Kidney tubule cell (primary cell): ENCODE measurements around the gene AIFM2.
"Not testable (repeated sequence)": the region's sequence is repeated elsewhere in the genome, so short reads cannot be mapped to it uniquely, and the experiment has no call there.

Experiments
- DNase-seq: peaks from one replicate; pipeline ENCODE4 v3.0.0-alpha.2; 2018; ENCODE audit warnings: low spot score

The AIFM2 gene

DNA sequence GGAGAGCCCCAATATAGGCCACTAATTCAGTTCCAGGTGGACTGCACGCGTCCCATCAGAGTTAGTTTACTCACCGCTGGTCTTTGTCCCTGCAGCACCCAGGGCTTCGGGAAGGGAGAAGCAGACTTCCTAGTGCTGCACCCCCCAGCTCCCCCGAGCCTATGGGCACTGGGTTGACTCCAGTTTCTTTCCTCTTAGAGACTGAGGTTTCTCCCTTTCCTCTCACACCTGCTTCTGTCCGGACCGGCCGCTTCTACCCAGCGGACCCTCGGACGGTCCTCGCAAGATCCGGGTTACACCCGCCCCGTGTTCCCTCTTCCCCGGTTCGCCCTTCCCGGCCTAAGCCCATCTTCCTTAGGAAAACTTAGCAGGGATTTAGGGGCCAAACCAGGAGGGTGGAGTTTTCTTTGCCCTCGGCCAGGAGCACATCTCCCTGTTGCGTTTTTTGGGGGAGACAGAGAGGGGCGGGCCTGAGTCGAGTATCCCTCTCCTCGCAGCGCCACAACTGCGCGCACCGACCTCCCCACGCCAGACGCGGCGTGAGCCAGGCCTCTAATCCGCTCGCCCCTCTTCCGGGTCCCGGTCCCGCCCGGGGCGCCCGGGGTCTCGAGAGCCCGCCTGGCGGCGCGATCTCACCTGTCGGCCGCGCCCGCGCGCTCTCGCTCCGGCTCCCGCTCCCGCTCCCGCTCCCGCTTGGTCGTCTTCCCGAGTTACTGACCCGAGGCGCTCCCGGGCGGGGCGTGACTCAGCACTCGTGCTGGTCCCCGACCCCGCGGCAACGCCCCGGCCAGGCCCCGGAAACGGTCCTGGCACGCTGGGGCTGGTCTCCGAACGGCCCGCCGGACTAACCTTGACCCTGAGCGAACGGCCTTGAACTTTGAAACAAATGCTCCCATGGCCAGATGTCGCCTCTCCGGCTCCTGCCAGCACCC, at the start of gene AIFM2:
AIFM2 (minus strand) TSS at position 728 of the 932 bp plus-strand sequence. CDS start 8,741 bp downstream, outside the sequence.
- peak; percentile 81 for DNase-seq

DNA sequence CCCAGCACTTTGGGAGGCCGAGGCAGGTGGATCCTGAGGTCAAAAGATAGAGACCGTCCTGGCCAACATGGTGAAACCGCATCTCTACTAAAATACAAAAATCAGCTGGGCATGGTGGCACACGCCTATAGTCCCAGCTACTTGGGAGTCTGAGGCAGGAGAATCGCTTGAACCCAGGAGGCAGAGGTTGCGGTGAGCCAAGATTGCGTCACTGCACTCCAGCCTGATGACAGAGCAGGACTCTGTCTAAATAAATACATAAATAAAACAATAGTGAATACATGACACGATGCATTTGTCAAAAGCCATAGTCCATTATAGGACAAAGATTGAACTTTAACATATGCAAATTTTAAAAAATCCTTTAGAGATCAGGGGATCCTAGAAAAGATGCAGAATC, 46.6 kb upstream of the AIFM2 start:
- DNase-seq = not testable (repeated sequence)

DNA sequence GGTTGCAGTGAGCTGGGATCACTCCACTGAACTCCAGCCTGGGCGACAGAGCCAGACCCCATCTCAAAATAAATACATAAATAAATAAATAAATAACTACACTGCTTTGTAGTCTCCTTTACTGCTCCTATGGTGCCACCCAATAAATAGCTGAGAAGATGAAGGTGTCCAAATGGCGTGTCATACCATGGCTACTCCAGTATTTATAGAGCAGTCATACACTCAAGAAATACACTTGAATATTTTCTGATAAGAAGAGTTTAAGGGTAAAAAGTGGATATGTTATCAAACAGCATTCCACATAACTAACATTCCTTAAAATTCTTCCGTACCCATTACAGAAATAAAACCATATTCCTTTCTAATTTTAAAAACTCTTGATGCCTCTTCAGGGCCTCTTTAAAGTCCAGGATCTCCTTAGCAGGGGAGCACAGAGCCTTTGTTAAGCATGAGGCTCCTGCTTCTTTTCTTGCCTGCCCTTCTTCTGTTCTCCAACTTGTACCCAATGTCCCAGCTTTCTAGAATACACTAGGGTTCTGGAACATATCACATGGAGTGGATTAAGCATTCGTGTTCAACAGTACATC, 45.6 kb upstream of the AIFM2 start:
- no peak for DNase-seq

DNA sequence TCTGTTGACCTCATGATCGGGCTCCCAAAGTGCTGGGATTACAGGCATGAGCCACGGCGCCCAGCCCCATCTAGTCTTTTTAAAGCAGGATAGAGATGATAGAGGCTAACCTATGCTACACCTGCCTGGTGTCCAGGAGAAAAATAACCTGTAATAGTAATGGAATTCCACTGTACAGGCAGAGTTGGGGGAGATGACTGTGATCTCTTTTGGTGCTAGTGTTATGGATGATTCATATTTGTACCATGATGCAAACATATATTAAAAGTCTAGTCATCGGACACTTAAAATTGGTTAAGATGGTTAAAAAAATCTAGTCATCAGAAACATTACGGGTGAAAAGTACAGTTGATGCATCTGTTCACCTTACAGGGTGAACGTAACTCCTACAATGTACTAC, 43.8 kb upstream of the AIFM2 start:
- DNase-seq = no peak

DNA sequence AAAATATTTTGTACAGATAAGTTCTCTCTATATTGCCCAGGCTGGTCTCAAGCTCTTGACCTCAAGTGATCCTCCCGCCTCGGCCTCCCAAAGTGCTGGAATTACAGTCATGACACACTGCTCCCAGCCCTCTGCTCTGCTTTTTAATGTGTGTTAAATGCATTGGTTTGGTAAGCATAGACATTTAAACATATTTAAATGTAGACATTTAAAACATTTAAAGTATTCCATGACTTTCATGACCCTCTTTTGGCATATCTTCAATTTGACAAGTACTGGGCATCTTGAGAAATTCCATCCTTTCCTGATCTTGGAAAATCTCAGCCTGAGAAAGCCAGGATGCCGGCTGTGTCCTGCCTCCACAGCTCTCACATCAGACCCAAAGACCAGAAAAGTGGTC, 42.9 kb upstream of the AIFM2 start:
- no peak for DNase-seq

DNA sequence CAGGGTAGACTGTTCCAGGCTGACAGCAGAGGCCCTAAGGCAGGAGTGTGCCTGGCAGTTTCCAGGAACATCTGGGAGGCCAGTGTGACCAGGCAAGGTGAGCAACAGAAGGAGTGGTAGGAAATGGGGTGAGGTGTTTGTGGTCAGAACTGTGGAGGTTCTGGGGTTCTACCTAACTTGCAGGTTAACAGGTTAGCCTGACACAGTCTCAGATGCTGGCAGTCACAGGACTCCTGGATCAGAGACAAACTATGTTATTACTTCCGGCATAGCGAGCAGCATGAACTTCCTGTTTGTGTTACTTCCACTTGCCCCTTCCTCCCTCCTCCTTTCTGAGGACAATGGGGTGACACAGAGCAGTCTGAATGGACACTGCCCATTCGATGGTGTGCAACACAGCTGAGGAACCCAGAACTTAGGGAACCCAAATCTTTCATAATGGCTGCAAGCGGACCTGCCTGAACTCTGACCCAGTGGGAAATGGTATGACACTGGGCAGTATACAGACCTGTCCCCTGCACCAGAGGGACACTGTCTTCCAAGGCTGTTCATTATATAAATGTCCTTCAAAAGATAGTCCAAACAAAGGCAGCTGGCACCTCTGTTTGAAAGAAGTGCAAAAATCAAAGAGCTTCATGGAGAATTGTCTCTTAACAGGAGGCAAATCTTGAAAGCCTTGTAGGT, 41.6 kb upstream of the AIFM2 start:
- peak; percentile 54 for DNase-seq

DNA sequence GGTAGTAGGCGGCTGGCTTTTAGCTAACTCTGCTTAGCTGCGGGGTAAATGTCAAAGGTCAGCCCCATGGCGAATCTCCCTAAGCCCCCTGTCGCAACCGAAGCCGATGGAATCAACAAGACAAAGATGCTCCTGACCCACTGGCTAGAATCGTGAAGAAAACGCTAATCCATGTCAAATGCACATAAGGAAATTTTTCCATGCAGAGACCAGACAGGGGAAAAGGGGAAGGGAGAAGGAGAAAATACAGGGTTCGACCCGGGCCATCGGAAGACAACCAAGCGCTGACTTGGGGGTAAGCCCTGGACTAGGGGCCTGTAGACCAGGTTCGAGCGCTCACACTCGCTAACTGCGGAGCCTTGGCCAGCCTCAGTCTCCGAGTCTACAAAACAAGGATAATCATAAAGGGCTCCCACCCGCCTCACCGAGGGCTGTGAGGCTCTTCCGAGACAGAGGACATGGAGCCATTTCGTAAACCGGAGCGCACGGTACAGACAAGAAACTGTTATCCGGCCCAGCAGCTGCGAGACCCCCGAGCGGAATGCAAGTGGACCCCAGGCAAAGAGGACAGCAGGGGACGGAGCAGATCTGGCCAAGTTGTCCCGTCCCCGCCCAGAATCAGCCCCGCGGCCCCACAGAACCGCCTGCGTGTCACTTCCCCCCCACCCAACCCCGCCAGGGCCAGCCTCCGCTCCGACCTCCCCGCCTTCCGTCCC, 37.2 kb upstream of the AIFM2 start:
- no peak for DNase-seq

DNA sequence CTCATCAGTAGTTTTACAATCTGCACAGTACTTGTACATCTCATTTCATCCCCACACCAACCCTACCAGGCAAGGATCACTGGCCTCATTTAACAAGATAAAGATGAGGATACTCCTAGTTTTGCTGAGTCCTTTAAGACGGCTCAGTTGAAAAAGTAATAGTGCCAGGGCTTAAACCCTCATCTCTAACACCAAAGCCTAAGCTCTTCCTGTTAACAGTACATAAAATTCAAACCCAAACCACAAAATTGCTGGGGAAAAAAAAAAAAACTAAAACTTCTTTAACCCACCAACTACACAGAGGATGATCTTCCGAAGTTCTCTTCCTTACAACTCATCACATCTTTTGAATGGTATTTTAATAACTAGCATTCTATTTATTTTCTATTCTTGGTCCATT, 36.4 kb upstream of the AIFM2 start:
- DNase-seq = no peak

DNA sequence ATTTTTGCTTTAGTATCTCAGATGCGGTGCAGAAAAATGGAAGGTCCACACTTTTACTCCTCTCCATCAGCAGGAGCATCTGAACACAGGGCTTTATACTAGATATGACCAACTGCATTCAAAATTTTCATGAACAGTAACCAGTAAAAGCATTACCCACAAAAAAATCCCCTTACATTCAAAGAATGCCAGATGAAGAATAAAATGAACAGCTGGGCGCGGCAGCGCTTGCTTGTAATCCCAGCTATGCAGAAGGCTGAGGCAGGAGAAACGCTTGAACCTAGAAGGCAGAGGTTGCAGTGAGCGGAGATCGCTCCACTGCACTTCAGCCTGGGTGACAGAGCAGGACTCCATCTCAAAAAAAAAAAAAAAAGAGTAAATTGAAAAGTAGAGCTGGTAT, 34.6 kb upstream of the AIFM2 start:
- DNase-seq = no peak

DNA sequence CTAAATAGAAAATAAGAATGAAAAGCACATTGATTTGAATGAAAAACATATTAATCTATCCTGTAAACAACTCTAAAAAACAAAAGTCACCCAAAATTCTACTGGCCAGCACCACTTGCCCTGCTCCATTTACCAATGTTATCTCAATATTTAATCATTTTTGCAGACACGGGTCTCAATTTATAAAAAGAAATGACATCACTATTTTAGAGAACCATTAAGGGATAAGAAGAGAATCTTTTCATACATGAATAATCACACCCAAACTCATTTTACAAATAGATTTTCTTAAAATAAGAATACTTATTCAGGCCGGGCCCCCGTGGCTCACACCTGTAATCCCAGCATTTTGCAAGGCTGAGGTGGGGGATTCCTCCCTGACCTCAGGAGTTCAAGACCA, 33.8 kb upstream of the AIFM2 start:
- no peak for DNase-seq

DNA sequence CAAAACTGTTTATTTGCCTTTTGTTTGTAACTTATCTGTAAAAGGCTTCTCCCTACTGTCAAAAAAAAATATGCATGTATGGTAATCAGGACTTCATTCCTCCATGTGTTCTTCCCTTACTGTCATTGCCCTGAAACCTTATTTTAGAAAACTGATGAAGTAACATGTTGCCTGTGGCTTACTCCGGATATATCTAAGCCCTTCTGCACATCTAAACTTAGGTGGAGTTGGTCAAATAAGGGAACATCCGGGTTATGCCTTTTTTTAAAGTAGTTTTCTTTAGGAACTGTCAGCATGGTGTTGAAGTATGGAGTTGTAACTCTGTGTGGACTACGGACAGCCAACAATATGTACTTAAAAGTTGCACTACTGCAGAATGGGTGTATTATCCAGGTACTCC, 31.5 kb upstream of the AIFM2 start:
- DNase-seq = no peak

DNA sequence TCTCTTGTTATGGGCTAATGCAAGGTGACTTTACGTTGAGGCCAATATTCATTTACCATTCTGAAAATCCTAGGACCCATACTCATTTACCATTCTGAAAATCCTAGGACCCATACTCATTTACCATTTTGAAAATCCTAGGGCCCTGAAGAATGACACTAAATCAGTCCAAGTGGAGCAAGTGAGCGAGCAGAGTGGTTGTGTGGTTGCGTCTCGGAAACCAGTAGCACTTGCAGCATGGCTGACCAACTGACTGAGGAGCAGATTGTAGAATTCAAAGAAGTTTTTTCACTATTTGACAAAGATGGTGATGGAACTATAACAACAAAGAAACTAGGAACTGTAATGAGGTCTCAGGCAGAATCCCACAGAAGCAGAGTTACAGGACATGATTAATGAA, 30.8 kb upstream of the AIFM2 start:
- no peak for DNase-seq

DNA sequence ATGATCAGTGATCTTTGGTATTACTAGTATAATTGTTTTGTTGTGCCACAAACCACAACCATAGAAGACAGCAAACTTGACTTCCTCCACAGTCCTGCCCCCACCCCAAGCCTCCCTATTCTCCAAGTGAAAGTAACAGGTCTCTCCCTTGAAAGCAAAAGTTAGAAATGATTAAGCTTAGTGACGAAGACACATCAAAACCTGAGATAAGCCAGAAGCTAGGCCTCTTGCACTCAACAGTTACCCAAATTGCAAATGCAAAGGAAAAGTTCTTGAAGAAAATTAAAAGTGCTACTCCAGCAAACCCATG, 30.2 kb upstream of the AIFM2 start:
- peak; percentile 23 for DNase-seq

DNA sequence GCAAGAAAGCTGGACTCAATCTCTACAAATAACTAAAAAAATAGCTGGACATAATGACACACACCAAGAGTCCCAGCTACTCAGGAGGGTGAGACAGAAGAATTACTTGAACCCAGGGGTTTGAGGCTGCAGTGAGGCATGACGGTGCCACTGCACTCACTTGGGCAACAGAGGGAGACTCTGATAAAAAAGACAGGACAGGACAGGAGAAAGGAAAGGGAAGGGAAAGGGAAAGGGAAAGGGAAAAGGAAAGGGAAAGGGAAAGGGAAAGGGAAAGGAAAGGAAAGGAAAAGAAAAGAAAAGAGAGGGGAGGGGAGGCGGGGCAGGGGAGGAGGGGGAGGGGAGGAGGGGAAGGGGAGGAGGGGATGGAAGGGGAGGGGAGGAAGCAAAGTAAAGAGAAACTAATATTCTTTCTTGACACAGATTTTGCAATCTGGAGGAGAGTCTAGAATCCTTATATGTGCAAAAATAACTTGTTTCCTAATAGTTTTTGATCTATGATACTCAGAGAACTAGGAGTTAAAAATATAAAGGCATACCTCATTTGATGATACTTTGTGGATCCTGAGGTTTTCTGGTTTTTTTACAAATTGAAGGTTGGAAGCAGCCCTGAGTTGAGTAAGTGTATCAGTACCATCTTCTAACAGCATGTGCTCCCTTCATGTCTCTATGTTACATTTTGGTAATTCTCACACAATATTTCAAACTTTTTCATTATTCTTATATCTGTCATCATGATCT, 29.7 kb upstream of the AIFM2 start:
- DNase-seq = peak; percentile 9

DNA sequence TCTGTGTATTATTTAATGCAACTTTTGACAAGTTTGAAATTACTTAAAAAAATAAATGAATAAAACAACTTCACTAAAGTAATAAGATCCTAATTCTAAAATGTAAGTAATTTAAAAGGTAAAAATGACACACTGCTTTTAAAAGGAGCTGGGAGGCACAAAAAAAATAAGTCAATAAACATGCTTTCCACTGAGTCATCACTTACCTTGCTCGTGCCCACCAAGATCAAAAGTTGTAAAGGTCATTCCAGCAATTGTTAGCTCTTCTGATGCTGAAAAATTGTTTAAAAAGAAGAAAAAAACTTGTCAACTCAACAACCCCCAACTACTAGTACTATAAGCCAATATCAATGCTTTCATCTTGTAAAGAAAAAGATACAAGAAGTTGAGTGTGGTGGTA, 28.2 kb upstream of the AIFM2 start:
- DNase-seq = no peak

DNA sequence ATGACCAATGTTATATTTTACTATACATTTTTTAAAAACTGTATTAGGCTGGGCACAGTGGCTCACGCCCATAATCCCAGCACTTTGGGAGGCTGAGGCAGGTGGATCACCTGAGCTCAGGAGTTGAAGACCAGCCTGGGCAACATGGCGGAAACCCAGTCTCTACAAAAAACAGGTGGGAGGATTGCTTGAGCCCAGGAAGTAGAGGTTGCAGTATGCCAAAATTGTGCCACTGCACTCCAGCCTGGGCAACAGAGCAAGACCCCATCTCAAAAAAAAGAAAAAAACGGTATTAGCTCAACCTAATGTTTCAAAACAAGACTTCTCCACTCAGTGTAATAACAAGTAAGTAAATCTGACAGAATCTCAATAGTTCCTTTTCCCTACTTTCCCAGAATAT, 26.7 kb upstream of the AIFM2 start:
- not testable (repeated sequence) for DNase-seq

DNA sequence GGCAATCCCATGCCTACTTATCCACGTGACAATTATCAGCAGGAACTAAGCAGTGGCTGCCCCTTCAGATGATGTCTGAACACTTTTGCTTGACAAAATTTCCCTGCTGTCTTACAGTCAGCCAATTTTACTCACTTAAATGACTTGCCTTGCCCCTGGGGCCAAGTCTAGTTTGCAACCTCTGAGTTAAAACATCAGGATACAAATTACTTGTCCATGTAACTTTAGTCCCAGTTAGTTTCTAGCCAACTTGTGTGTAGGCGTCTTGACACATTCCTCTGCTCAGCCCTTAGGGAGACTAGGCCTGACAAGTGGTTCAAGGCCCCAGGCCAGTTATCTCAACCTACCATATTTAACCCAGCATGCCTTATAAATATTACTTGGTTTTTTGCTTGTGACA, 25.5 kb upstream of the AIFM2 start:
- DNase-seq = no peak

DNA sequence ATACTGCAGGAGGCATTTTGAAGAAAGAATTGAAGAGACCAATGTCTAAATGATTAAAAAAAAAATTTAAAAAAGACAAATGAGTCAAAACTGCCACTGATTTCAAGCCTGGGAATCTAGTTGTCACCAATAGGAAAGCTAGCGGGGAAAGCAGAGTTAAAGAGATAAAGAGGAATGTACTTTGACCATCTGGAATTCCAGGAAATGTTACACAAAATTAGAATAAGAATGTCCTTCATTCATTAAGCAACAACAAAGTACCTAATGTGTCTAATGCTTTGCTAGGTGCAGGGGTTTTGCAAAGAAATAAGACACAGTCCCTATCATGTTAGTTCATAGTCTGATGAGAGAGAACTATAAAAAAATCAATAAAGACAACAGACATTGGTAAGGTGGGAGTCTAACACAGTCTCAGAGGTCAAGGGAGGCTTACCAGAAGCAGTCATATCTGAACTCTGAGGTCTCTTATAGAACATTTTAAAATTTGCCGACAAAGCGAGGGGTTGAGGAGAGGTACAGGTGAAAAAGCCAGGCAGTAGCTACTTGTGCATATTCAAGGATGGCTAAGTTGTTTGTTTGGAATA, 22.7 kb upstream of the AIFM2 start:
- DNase-seq = no peak

DNA sequence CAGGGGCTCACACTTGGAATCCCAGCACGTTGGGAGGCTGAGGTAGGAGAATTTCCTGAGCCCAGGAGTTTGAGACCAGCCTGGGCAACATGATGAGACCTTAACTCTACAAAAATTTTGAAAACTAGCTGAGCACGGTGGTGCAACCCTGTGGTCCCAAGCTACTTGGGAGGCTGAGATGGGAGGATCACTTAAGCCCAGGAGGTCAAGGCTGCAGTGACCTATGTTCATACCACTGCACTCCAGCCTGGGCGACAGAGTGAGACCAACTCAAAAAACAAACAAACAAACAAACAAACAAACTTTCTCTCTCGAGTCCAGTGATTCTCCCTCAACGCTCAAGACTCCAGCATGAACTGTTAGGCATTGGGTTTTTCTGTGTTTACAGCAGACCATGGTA, 15.9 kb upstream of the AIFM2 start:
- DNase-seq = no peak

DNA sequence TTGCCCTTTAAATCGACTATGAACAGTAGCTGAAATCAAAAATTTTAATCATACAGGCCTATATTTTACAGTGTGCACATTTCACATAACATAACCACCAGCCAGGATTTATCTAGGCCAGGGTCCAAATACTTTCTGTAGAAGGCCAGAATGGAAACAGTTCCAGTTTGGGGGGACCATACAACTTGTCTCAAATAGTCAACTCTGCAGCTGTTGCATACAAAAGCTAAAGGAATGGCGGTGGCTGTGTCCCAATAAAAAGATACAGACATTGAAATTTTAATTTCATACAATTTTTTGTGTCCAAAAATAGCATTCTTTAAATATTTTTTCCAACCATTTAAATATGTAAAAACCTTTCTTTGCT, 14.6 kb upstream of the AIFM2 start:
- DNase-seq = no peak

DNA sequence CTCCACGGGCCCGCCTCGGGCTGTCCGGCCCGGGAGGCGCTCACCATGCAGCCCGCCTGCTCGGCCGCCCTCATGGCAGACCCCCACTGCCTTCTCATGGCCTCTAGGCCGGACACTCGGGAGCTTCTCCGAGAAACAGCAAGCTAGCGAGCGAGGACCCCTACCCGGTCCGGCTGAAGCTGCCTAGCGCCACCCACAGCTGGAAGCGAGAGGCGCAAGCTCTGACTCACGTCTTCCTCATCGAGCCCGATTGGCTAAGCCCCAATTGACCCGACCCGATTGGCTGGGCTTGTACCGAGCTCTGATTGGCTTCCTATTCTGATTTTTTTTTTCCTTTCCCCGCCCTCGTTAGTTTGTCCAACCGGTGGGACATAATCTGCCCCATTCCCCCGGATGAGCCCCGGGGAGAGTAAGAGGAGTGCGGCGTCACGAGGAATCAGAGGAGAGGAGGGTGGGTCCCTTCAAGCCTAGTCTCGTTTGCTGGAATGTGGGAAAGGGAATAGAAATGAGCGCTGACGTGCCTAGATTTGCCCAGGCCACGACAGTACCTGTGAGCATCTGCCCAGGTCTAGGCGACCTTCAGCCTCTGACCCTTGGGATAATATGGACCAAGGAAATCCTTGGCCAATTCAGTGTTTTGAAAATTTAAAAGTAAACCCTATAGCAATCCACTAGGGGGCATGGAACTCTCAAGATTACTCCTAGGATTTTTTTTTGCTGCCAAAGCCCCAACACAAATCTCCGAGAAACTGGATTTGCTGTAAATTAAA, 14.0 kb upstream of the AIFM2 start, which contains the start of gene TYSND1:
TYSND1 (minus strand) TSS at position 212 of the 770 bp plus-strand sequence; CDS start at position 98, 114 bp downstream.
- peak; percentile 97 for DNase-seq
